K562 (cell line): ENCODE data around the gene HTR3C. TPM values are rescaled to one million over a fixed set of nuclear protein-coding genes. Genes with fewer than 3 reads are reported as not detected.

Experiments
- ATF1 ChIP-seq, 2 experiments: fragments of 450-650 bp in 1 of 2; IDR thresholded peaks; 2 replicates each; pipeline ENCODE4 v1.6.1; 2016; ENCODE audit warnings: missing compliant biosample characterization in 1 of 2, missing genetic modification characterization in 1 of 2
- BCL6 ChIP-seq: fragments of 250-450 bp; sonication (Bioruptor Pico); IDR thresholded peaks from 2 replicates; pipeline ENCODE4 v1.4.0; 2020
- BRCA1 ChIP-seq, 2 experiments: fragments of 450-650 bp in 1 of 2; sonication (generic) in 1 of 2; formaldehyde crosslinking in 1 of 2; IDR thresholded peaks; 2 replicates each; pipeline versions ENCODE4 v1.5.0 to v1.6.1; 2017 to 2020; ENCODE audit warnings: mild to moderate bottlenecking in 1 of 2, missing genetic modification reagents in 1 of 2
- CXXC5 ChIP-seq: fragments of 250-450 bp; sonication (Bioruptor Pico); IDR thresholded peaks from 2 replicates; pipeline ENCODE4 v1.8.0; 2022; ENCODE audit warnings: inconsistent platforms, mild to moderate bottlenecking, moderate library complexity
- DDX20 ChIP-seq: fragments of 450-650 bp; IDR thresholded peaks from 2 replicates; pipeline ENCODE4 v1.6.1; 2016; ENCODE audit warnings: missing genetic modification characterization, low read depth, mild to moderate bottlenecking, missing compliant biosample characterization, moderate library complexity
- FOSL1 ChIP-seq: fragments of 200-800 bp; sonication (Bioruptor generic); conservative IDR thresholded peaks from 2 replicates; pipeline ENCODE4 v1.6.1; 2016; ENCODE audit warnings: missing genetic modification characterization, missing compliant biosample characterization
- FOXA1 ChIP-seq: fragments of 450-650 bp; IDR thresholded peaks from 2 replicates; pipeline ENCODE4 v1.6.1; 2016; ENCODE audit warnings: mild to moderate bottlenecking, borderline replicate concordance
- MYC ChIP-seq, 2 experiments: fragments of 250-450 bp in 1 of 2; sonication (Bioruptor Pico) in 1 of 2; IDR thresholded peaks; 2 replicates each; pipeline versions ENCODE4 v1.5.1 to v1.6.1; 2012 to 2021; ENCODE audit warnings: low read depth in 2 of 2, borderline replicate concordance in 1 of 2, improper control_type of control experiment in 1 of 2, low read length in 1 of 2, mild to moderate bottlenecking in 1 of 2, moderate library complexity in 1 of 2
- NCOA4 ChIP-seq: fragments of 450-650 bp; IDR thresholded peaks from 2 replicates; pipeline ENCODE4 v1.6.1; 2018; ENCODE audit warnings: mild to moderate bottlenecking; ENCODE audit not compliant: partially characterized antibody
- NR2C1 ChIP-seq, 2 experiments: fragments of 450-650 bp; IDR thresholded peaks; 2 replicates each; pipeline ENCODE4 v1.6.1; 2017; ENCODE audit warnings: mild to moderate bottlenecking in 2 of 2, antibody characterized with exemption in 1 of 2, inconsistent platforms in 1 of 2, missing compliant biosample characterization in 1 of 2, missing genetic modification characterization in 1 of 2
- POLR2A ChIP-seq: fragments of 450-650 bp; conservative IDR thresholded peaks from 2 replicates; pipeline ENCODE4 v1.6.1; 2016
- RFX1 ChIP-seq: fragments of 450-650 bp; IDR thresholded peaks from 2 replicates; pipeline ENCODE4 v1.6.1; 2016; ENCODE audit warnings: mild to moderate bottlenecking, moderate library complexity
- SAFB2 ChIP-seq: fragments of 200-400 bp; formaldehyde crosslinking; IDR thresholded peaks from 2 replicates; pipeline ENCODE4 v1.6.1; 2018; ENCODE audit warnings: borderline replicate concordance, low read length, low read depth, moderate library complexity; ENCODE audit not compliant: severe bottlenecking
- ZFPM2 ChIP-seq: fragments of 250-450 bp; sonication (Bioruptor Pico); IDR thresholded peaks from 2 replicates; pipeline ENCODE4 v1.5.1; 2022; ENCODE audit warnings: mild to moderate bottlenecking
- polyA plus RNA-seq, 8 experiments: library from polyadenylated mRNA; depleted of rRNA in 4 of 8; stranded (reverse) in 5 of 8; unstranded in 3 of 8; fragments of >200 nt; fragmentation: Nextera tagmentation in 2 of 8; fragmentation: Illumina TruSeq in 1 of 8; extraction: Ambion mirVana in 2 of 8; extraction: Trizol in 1 of 8; gene quantifications; 2 replicates each; pipeline versions ENCODE4 v1.2.1 to v1.2.3, GENCODE V29; 2011 to 2014; ENCODE audit warnings: inconsistent platforms in 1 of 8, missing spikeins in 1 of 8
- total RNA-seq, 7 experiments: library from RNA; depleted of rRNA in 6 of 7; stranded (reverse); fragments of >200 nt in 6 of 7; fragmentation: Illumina TruSeq in 2 of 7; extraction: Trizol in 2 of 7; gene quantifications; 2 replicates each; pipeline versions ENCODE4 v1.2.1 to v1.2.3, GENCODE V29; 2011 to 2021; ENCODE audit warnings: low replicate concordance in 1 of 7
- TF ChIP-seq, protein P1 (sequence below): fragments of 250-450 bp; sonication (Bioruptor Pico); IDR thresholded peaks from 2 replicates; pipeline ENCODE4 v1.4.0; 2020; ENCODE audit warnings: mild to moderate bottlenecking, moderate library complexity
- TF ChIP-seq, protein P2 (sequence below), 2 experiments: fragments of 150-350 bp in 1 of 2; IDR thresholded peaks; 2 replicates each; pipeline ENCODE4 v1.6.1; 2012 to 2016; ENCODE audit warnings: low read depth in 2 of 2, low read length in 2 of 2, mild to moderate bottlenecking in 1 of 2, moderate library complexity in 1 of 2
- TF ChIP-seq, protein P3 (sequence below): fragments of 250-450 bp; sonication (Bioruptor Pico); IDR thresholded peaks from 2 replicates; pipeline ENCODE4 v1.5.0; 2021; ENCODE audit warnings: mild to moderate bottlenecking, borderline replicate concordance

Gene HTR3C
- total and polyA plus RNA-seq, 9 of the 15 experiments (the other 6 are each of a cell fraction or from before 2014, with no cell fraction given): 0.04 to 0.06 TPM; not detected in 7

DNA sequence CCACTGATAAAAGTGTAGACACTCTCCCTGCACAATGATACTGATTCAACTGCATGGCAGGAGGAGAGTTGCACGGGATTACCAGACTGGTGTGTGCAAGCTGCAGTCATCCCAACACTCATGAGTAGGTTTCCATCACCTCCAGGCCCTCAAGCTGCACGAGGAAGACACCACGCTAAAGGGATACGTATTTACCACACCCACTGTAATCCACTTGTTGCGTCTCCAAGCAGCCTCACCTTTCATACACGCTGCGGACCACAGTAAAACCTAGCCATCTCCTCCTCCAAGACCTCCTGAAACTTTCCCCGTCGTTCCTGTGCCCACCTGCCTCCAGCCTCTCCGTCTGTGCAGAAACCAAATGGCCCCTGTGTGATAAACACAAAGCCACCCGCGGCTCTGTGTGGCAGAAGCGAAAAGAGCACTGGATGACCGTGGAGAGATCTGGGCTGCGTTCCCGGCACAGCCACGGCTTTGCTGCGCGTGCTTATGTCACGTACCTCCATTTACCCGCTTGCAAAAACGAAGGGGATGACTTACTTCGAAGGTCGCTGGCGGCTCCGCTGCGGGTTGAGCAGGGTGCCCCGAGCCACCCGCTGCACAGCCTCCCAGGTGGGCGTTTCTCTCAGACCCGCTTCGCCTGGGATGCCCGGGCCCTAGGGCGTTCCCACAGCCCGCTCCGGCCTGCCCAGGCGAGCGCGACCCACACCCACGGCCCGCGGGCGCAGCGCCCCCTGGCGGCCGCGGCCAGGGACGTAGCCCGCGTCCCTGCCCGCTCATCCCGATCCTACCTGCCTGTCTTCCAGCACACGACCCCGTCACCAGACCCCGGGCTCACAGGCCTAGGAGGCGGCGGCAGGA, 35.8 kb upstream of the HTR3C start (continued):
- TF ChIP-seq, protein P1, sequence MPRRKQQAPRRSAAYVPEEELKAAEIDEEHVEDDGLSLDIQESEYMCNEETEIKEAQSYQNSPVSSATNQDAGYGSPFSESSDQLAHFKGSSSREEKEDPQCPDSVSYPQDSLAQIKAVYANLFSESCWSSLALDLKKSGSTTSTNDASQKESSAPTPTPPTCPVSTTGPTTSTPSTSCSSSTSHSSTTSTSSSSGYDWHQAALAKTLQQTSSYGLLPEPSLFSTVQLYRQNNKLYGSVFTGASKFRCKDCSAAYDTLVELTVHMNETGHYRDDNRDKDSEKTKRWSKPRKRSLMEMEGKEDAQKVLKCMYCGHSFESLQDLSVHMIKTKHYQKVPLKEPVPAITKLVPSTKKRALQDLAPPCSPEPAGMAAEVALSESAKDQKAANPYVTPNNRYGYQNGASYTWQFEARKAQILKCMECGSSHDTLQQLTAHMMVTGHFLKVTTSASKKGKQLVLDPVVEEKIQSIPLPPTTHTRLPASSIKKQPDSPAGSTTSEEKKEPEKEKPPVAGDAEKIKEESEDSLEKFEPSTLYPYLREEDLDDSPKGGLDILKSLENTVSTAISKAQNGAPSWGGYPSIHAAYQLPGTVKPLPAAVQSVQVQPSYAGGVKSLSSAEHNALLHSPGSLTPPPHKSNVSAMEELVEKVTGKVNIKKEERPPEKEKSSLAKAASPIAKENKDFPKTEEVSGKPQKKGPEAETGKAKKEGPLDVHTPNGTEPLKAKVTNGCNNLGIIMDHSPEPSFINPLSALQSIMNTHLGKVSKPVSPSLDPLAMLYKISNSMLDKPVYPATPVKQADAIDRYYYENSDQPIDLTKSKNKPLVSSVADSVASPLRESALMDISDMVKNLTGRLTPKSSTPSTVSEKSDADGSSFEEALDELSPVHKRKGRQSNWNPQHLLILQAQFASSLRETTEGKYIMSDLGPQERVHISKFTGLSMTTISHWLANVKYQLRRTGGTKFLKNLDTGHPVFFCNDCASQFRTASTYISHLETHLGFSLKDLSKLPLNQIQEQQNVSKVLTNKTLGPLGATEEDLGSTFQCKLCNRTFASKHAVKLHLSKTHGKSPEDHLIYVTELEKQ (CRISPR knock-in tag): no peak
- no peak for TF ChIP-seq DDX20 (tag)
- no peak for TF ChIP-seq SAFB2
- TF ChIP-seq POLR2A: no peak
- no peak; the same call in none of the 2 replicates for TF ChIP-seq CXXC5
- no peak for TF ChIP-seq FOSL1 (tag)
- TF ChIP-seq, protein P2, sequence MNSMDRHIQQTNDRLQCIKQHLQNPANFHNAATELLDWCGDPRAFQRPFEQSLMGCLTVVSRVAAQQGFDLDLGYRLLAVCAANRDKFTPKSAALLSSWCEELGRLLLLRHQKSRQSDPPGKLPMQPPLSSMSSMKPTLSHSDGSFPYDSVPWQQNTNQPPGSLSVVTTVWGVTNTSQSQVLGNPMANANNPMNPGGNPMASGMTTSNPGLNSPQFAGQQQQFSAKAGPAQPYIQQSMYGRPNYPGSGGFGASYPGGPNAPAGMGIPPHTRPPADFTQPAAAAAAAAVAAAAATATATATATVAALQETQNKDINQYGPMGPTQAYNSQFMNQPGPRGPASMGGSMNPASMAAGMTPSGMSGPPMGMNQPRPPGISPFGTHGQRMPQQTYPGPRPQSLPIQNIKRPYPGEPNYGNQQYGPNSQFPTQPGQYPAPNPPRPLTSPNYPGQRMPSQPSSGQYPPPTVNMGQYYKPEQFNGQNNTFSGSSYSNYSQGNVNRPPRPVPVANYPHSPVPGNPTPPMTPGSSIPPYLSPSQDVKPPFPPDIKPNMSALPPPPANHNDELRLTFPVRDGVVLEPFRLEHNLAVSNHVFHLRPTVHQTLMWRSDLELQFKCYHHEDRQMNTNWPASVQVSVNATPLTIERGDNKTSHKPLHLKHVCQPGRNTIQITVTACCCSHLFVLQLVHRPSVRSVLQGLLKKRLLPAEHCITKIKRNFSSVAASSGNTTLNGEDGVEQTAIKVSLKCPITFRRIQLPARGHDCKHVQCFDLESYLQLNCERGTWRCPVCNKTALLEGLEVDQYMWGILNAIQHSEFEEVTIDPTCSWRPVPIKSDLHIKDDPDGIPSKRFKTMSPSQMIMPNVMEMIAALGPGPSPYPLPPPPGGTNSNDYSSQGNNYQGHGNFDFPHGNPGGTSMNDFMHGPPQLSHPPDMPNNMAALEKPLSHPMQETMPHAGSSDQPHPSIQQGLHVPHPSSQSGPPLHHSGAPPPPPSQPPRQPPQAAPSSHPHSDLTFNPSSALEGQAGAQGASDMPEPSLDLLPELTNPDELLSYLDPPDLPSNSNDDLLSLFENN (IDR thresholded peaks at IDR 0.05; ENCODE audit: low read depth in 2 of 2, low read length in 2 of 2): no peak
- TF ChIP-seq BRCA1 (IDR thresholded peaks at IDR 0.05): no peak
- TF ChIP-seq BRCA1 (CRISPR knock-in tag; IDR thresholded peaks at IDR 0.05): no peak
- TF ChIP-seq FOXA1: no peak
- no peak for TF ChIP-seq ATF1 (CRISPR knock-in tag; IDR thresholded peaks at IDR 0.05)
- TF ChIP-seq ATF1 (tag; IDR thresholded peaks at IDR 0.05): no peak
- TF ChIP-seq NR2C1 (IDR thresholded peaks at IDR 0.05): no peak
- no peak for TF ChIP-seq NR2C1 (tag; IDR thresholded peaks at IDR 0.05)
- no peak for TF ChIP-seq RFX1
- no peak for TF ChIP-seq MYC (IDR thresholded peaks at IDR 0.05; ENCODE audit: low read depth, low read length)
- no peak for TF ChIP-seq MYC (CRISPR knock-in tag; IDR thresholded peaks at IDR 0.05; ENCODE audit: borderline replicate concordance, low read depth)
- TF ChIP-seq NCOA4: no peak
- TF ChIP-seq BCL6 (CRISPR knock-in tag): no peak
- TF ChIP-seq, protein P3, sequence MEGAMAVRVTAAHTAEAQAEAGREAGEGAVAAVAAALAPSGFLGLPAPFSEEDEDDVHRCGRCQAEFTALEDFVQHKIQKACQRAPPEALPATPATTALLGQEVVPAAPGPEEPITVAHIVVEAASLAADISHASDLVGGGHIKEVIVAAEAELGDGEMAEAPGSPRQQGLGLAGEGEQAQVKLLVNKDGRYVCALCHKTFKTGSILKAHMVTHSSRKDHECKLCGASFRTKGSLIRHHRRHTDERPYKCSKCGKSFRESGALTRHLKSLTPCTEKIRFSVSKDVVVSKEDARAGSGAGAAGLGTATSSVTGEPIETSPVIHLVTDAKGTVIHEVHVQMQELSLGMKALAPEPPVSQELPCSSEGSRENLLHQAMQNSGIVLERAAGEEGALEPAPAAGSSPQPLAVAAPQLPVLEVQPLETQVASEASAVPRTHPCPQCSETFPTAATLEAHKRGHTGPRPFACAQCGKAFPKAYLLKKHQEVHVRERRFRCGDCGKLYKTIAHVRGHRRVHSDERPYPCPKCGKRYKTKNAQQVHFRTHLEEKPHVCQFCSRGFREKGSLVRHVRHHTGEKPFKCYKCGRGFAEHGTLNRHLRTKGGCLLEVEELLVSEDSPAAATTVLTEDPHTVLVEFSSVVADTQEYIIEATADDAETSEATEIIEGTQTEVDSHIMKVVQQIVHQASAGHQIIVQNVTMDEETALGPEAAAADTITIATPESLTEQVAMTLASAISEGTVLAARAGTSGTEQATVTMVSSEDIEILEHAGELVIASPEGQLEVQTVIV (CRISPR knock-in tag): no peak
- TF ChIP-seq ZFPM2 (CRISPR knock-in tag): no peak
